ENCODE measurements around the gene ASB13. TPM values are rescaled to one million over a fixed set of nuclear protein-coding genes. Genes with fewer than 3 reads are reported as not detected.

Gene ASB13
- total and polyA plus RNA-seq, 8 donors: 0.89 to 27.5 (median 15.1) TPM

- Histone ChIP-seq H3K9me3 (no peaks in the 10 kb centered on the region), H3K4me3 (peak overlapping the region; percentile 4 to 29 (median 24)), H3K27ac (peak overlapping the region; percentile 59 to 83 (median 62)), H3K27me3 (no peaks in the 10 kb centered on the region), H3K4me1 (peaks cover 31 to 79% (median 47%) of the 10 kb centered on the region in 4 donors), H3K36me3 (no peaks in the 10 kb centered on the region)
- DNase-seq: peak in 1 of 2 donors; percentile 46
- intact Hi-C loops (cut with DNase I; ENCODE audit: low total_unique reads): loop anchor here (5.0 kb wide), 1 partner anchor 186 kb away; no protein-coding TSS in a partner anchor
- 37 to 61% (median 43%) methylated on average over 15 of the region's 15 CpGs for WGBS, 5 donors
- TF ChIP-seq POLR2A (IDR thresholded peaks at IDR 0.05) (no peak), POLR2AphosphoS5 (IDR thresholded peaks at IDR 0.05) (no peak), EP300 (IDR thresholded peaks at IDR 0.05) (no peak)
- TF ChIP-seq, protein P1, sequence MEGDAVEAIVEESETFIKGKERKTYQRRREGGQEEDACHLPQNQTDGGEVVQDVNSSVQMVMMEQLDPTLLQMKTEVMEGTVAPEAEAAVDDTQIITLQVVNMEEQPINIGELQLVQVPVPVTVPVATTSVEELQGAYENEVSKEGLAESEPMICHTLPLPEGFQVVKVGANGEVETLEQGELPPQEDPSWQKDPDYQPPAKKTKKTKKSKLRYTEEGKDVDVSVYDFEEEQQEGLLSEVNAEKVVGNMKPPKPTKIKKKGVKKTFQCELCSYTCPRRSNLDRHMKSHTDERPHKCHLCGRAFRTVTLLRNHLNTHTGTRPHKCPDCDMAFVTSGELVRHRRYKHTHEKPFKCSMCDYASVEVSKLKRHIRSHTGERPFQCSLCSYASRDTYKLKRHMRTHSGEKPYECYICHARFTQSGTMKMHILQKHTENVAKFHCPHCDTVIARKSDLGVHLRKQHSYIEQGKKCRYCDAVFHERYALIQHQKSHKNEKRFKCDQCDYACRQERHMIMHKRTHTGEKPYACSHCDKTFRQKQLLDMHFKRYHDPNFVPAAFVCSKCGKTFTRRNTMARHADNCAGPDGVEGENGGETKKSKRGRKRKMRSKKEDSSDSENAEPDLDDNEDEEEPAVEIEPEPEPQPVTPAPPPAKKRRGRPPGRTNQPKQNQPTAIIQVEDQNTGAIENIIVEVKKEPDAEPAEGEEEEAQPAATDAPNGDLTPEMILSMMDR (IDR thresholded peaks at IDR 0.05): no peak
These were observed 37.7 kb downstream of the ASB13 start for GRCh38 chr10:5628451-5629302.

GRCh38 chr10:5627486-5628044, 38.8 kb downstream of the ASB13 start:
- no peaks in the 10 kb centered on the region for H3K27me3 ChIP-seq
- H3K27ac ChIP-seq: peak overlapping the region in 3 of 5 donors; percentile 59 to 83 (median 73)
- H3K36me3 ChIP-seq: no peaks in the 10 kb centered on the region
- DNase-seq: no peak
- TF ChIP-seq POLR2A (IDR thresholded peaks at IDR 0.05): no peak
- no peak for TF ChIP-seq POLR2AphosphoS5 (IDR thresholded peaks at IDR 0.05)
- TF ChIP-seq EP300 (IDR thresholded peaks at IDR 0.05): no peak
- TF ChIP-seq, protein P1 (IDR thresholded peaks at IDR 0.05): no peak
- no peaks in the 10 kb centered on the region for H3K9me3 ChIP-seq
- peaks cover 32 to 77% (median 46%) of the 10 kb centered on the region in 4 donors for H3K4me1 ChIP-seq
- intact Hi-C loops (cut with DNase I; ENCODE audit: low total_unique reads): loop anchor here (5.0 kb wide), 1 partner anchor 185 kb away; no protein-coding TSS in a partner anchor
- H3K4me3 ChIP-seq: no peak overlapping the region
- 79 to 90% (median 89%) methylated on average over 7 of the region's 7 CpGs for WGBS, 5 donors

DNA sequence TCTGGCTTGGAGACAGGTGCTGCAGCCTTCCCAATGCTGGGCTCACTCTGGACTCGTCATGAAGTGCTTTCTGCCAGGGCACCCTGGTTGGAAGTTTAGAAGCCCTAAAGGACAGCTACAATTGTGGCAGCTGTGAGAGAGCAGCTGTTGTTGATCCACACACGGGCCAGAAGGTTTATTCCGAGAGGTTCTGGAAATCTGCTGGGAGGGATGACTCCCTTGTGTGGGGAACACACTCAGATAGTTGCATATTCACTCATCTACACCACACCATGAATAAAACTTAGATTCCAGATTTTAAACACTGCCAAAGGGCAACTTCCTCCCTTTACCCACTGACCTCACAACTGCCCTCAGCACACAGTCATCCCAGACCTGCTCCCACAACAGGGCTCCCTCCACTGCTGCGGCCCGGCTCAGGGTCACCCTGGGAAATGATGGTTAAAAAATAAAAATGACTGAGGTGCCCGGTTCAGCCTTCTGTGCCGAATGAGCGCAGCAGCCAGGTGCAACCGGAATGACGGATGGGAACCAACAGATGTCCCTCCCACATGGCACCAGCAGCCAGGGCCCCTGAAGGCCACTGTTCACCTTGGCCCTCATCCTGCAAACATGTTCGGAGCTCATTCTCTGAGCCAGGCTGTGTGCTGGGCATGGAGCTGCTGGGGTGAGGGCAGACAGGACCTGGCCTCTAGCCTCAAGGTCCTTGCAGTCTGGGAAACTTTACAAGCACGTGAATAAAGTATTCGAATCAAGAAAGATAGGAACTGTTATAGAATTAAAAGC, 40.2 kb downstream of the ASB13 start:
- intact Hi-C loops (cut with DNase I; ENCODE audit: low total_unique reads): loop anchor here (5.0 kb wide), 1 partner anchor 184 kb away; no protein-coding TSS in a partner anchor
- TF ChIP-seq POLR2AphosphoS5 (IDR thresholded peaks at IDR 0.05): peak in 2 of 3 donors; percentile 6 to 33
- no peak for TF ChIP-seq EP300 (IDR thresholded peaks at IDR 0.05)
- Histone ChIP-seq H3K27me3 (no peaks in the 10 kb centered on the region), H3K4me3 (no peak overlapping the region), H3K9me3 (no peaks in the 10 kb centered on the region), H3K4me1 (peaks cover 22 to 65% (median 35%) of the 10 kb centered on the region in 4 donors), H3K27ac (peak overlapping the region; percentile 41 to 69 (median 58)), H3K36me3 (no peaks in the 10 kb centered on the region)
- peak; percentile 53 to 87 for DNase-seq
- 31 to 52% (median 44%) methylated on average over 13 of the region's 13 CpGs for WGBS, 5 donors

DNA sequence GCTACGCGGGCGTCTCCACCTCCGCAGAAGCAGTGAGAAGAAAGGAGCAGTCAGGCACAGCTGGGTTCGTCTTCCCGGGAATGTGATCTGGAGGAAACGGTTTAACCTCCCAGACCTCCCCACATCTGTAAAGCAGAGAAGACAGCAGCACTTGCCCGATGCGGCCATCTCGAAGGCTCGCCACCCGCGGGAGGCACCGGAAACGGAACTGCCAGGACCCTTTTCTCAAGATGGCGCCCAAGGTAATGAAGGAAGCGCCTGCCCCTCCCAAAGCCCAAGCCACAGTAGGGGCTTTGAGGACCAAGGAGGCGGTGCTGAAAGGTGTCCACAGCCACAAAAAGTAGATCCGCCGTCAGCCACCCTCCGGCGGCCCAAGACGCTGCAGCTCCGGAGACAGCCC, 41.7 kb downstream of the ASB13 start:
- H3K4me1 ChIP-seq: peaks cover 15 to 59% (median 30%) of the 10 kb centered on the region in 4 donors
- H3K27me3 ChIP-seq: no peaks in the 10 kb centered on the region
- WGBS, 5 donors: 93 to 96% (median 95%) methylated on average over 24 of the region's 24 CpGs
- no peak for DNase-seq
- TF ChIP-seq EP300 (IDR thresholded peaks at IDR 0.05): no peak
- TF ChIP-seq POLR2AphosphoS5 (IDR thresholded peaks at IDR 0.05): no peak
- TF ChIP-seq, protein P1 (IDR thresholded peaks at IDR 0.05): no peak
- TF ChIP-seq POLR2A (IDR thresholded peaks at IDR 0.05): no peak
- no peaks in the 10 kb centered on the region for H3K9me3 ChIP-seq
- H3K4me3 ChIP-seq: no peak overlapping the region
- H3K36me3 ChIP-seq: no peaks in the 10 kb centered on the region
- H3K27ac ChIP-seq: no peak overlapping the region
- intact Hi-C loops (cut with DNase I; ENCODE audit: low total_unique reads): loop anchor here (5.0 kb wide), 1 partner anchor 182 kb away; no protein-coding TSS in a partner anchor

Measured in stomach (tissue), 9 donors.